Transverse colon (tissue), 4 donors: ENCODE measurements around the gene SLC25A25. TPM values are rescaled to one million over a fixed set of nuclear protein-coding genes. Genes with fewer than 3 reads are reported as not detected.

ENCODE experiments used
- DNase-seq: peaks from one replicate; pipeline ENCODE4 v3.0.0-alpha.2; 2019
- H3K27ac ChIP-seq, 4 donors: fragments of 200-600 bp; sonication (generic); 2 replicates each; pipeline ENCODE4 v1.5.1; 2016 to 2018; ENCODE audit warnings: inconsistent platforms in 4 of 4
- H3K27me3 ChIP-seq: fragments of 200-600 bp; sonication (generic); 2 replicates; pipeline ENCODE4 v1.5.1; 2017; ENCODE audit warnings: inconsistent platforms
- H3K36me3 ChIP-seq, 4 donors: fragments of 200-600 bp; sonication (generic); 2 replicates each; pipeline ENCODE4 v1.5.1; 2017 to 2019; ENCODE audit warnings: inconsistent platforms in 4 of 4
- H3K4me1 ChIP-seq, 4 donors: fragments of 200-600 bp; sonication (generic); 2 replicates each; pipeline ENCODE4 v1.5.1; 2017 to 2020; ENCODE audit warnings: inconsistent platforms in 4 of 4
- H3K4me3 ChIP-seq, 4 donors: fragments of 200-600 bp; sonication (generic); 1 replicate in 1 of 4; 2 replicates in 3 of 4; pipeline versions ENCODE4 v1.5.1 to v1.6.1; 2017 to 2019; ENCODE audit warnings: inconsistent platforms in 4 of 4
- H3K9me3 ChIP-seq, 2 donors: fragments of 200-600 bp; sonication (generic); 2 replicates each; pipeline ENCODE4 v1.5.1; 2017 to 2019; ENCODE audit warnings: inconsistent platforms in 2 of 2
- CTCF ChIP-seq, 5 experiments: fragments of 200-600 bp in 3 of 5; fragments of 450-650 bp in 2 of 5; sonication (generic) in 3 of 5; IDR thresholded peaks; 1 replicate in 2 of 5; 2 replicates in 3 of 5; pipeline ENCODE4 v1.5.1; 2016 to 2017; ENCODE audit warnings: antibody characterized with exemption in 5 of 5, inconsistent platforms in 3 of 5, mild to moderate bottlenecking in 2 of 5, moderate library complexity in 1 of 5
- EP300 ChIP-seq: sonication (generic); formaldehyde crosslinking; IDR thresholded peaks from one replicate; pipeline ENCODE4 v1.6.1; 2017; ENCODE audit warnings: antibody characterized with exemption, low read depth
- POLR2A ChIP-seq: fragments of 450-650 bp; IDR thresholded peaks from one replicate; pipeline ENCODE4 v1.6.1; 2016; ENCODE audit warnings: antibody characterized with exemption, mild to moderate bottlenecking, moderate library complexity
- POLR2AphosphoS5 ChIP-seq, 3 donors: sonication (generic); formaldehyde crosslinking; IDR thresholded peaks; one replicate each; pipeline ENCODE4 v1.6.1; 2016; ENCODE audit warnings: antibody characterized with exemption in 3 of 3
- whole genome bisulfite sequencing, 2 donors: methylation state at CpG; one replicate each; pipeline ENCODE4 v1.1.5; 2018; ENCODE audit warnings: low coverage in 1 of 2; 5-methylcytosine and 5-hydroxymethylcytosine counted together
- in situ Hi-C, 4 donors: fragments of 200-750 bp; cut with MboI; loops; one replicate each; pipeline versions ENCODE4 v1.15.0 to v1.15.1; 2017; ENCODE audit warnings: low sequenced_read_pairs in 3 of 4, low pct_ligation_motif_present in 1 of 4, low pct_unique_long_range_greater_than_20kb in 1 of 4
- intact Hi-C: fragments of 100-400 bp; cut with DNase I; formaldehyde crosslinking; loops from one replicate; pipeline ENCODE4 v1.15.1; 2023; ENCODE audit warnings: low total_unique reads
- total RNA-seq, 4 donors: library from RNA; depleted of rRNA; stranded (reverse); fragments of >200 nt; gene quantifications; one replicate each; pipeline ENCODE4 v1.1.0, GENCODE V29; 2016

Gene SLC25A25
- total RNA-seq, 4 donors from 2014 or later, result 25.5 to 35.5 (median 32.5) TPM

GRCh38 chr9:128151309-128152132 lies 83.5 kb downstream of the SLC25A25 start:
- in situ Hi-C loops (no loop called here), intact Hi-C loops (no loop called here)
- no peaks in the 10 kb centered on the region for H3K27me3 ChIP-seq
- 88 to 100% methylated on average over 1 to 17 of the region's 18 CpGs for WGBS, 2 donors
- DNase-seq, result no peak
- H3K27ac ChIP-seq, result no peak overlapping the region
- no peak for TF ChIP-seq CTCF (IDR thresholded peaks at IDR 0.05)
- TF ChIP-seq EP300, result no peak
- no peak for TF ChIP-seq POLR2AphosphoS5 (IDR thresholded peaks at IDR 0.05)
- no peak for TF ChIP-seq POLR2A
- no peak overlapping the region for H3K4me3 ChIP-seq
- H3K4me1 ChIP-seq, result peaks cover 10 to 19% (median 17%) of the 10 kb centered on the region in 4 donors
- no peaks in the 10 kb centered on the region for H3K36me3 ChIP-seq
- no peaks in the 10 kb centered on the region for H3K9me3 ChIP-seq

DNA sequence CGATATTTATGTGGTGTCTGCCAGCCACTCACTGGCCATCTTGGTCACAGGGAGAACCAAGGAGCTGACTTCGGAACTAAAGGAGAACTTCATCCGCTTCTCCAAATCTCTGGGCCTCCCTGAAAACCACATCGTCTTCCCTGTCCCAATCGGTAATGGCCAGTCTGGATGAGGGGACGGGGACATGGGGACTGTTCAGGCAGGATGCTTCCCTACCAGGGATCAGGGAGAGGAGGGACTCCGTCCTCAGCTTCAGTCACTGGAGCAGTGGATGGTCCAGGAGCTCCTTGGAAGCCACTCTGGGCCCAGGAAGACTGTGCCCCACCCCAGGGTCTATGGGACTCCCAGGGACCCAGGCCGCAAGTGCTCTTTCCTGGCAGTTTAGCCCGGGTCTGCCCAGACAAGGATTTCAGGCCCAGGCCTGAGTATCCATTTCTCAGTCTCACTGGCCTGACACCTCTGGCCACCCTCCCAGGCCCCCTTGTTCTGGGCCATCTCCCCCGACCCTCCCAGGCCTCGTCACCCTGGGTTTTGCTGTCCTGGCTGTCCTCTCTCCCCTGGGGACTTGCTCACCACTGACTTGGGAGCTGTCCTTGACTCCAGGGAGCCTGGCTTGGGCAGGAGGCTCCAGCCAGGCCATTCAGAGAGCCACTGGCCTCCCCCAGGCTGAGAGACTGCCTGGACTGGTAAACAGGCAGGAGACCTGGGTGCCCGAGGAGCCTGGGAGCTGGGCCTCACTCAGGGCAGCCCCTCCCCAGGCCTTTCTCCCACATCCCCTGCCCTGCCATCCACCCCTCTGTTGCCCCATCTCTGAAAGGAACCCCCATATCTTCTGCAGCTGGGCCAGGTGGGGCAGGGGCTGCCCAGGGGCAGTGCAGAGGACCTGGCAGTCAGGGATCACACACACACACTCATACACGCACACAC lies 84.4 kb downstream of the SLC25A25 start:
- no peaks in the 10 kb centered on the region for H3K36me3 ChIP-seq
- no peaks in the 10 kb centered on the region for H3K9me3 ChIP-seq
- no peak overlapping the region for H3K27ac ChIP-seq
- WGBS, 2 donors, result 91% methylated on average over 13 of the region's 13 CpGs; no CpG with 5 or more reads in 1 of the 2 donors
- TF ChIP-seq CTCF (IDR thresholded peaks at IDR 0.05), result no peak
- TF ChIP-seq EP300, result no peak
- TF ChIP-seq POLR2A, result no peak
- TF ChIP-seq POLR2AphosphoS5 (IDR thresholded peaks at IDR 0.05), result no peak
- no peak overlapping the region for H3K4me3 ChIP-seq
- in situ Hi-C loops (no loop called here), intact Hi-C loops (no loop called here)
- H3K27me3 ChIP-seq, result no peaks in the 10 kb centered on the region
- peaks cover 10 to 19% (median 17%) of the 10 kb centered on the region in 4 donors for H3K4me1 ChIP-seq
- no peak for DNase-seq

DNA sequence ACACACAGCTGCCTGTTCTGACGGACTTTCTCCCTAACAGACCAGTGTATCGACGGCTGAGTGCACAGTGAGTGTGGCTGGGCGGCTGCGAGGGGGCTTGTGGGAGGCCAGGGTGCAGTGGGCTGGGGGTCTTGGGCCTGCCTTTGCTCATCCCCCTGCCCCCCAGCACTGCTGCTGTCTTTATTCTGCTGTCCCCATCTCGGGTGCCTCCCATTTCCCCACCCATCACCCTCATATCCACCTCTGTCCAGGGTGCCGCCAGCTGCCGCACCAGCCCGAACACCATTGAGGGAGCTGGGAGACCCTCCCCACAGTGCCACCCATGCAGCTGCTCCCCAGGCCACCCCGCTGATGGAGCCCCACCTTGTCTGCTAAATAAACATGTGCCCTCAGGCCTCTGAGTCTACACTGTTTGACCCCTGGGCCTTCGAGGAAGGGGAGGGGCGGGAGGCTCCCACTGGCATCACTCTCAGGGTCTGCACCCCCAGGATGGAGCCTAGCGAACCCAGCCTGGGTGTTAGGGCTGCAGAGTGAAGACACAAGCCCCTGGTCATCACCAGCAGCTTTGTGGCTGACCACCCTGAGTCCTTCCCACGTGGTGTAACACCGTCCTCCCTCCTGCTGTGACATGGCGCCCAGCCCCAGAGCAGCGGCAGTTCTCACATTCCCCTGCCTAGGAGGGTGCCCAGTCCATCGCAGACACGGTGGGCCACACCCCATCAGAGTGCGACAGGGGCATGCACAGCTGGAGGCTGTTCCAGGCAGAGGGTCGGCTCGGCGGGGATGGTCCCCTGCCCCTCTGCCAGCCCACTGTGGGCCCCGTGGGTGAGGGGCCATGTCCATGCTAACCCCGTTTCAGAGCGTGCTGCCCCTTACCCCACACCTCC lies 85.3 kb downstream of the SLC25A25 start:
- Histone ChIP-seq H3K4me1 (peaks cover 7 to 18% (median 15%) of the 10 kb centered on the region in 4 donors), H3K9me3 (no peaks in the 10 kb centered on the region), H3K36me3 (no peaks in the 10 kb centered on the region), H3K27me3 (no peaks in the 10 kb centered on the region), H3K4me3 (no peak overlapping the region), H3K27ac (no peak overlapping the region)
- TF ChIP-seq POLR2A (no peak), POLR2AphosphoS5 (IDR thresholded peaks at IDR 0.05) (no peak), CTCF (IDR thresholded peaks at IDR 0.05) (no peak), EP300 (no peak)
- WGBS, 2 donors, result 87% methylated on average over 24 of the region's 26 CpGs; no CpG with 5 or more reads in 1 of the 2 donors
- intact Hi-C loops, result no loop called here
- no peak for DNase-seq
- in situ Hi-C loops, result no loop called here
